GM12878 (cell line): Measurements from ENCODE around the gene JADE1. TPM values are rescaled to one million over a fixed set of nuclear protein-coding genes. Genes with fewer than 3 reads are reported as not detected.

ENCODE experiments used
- CREB1 ChIP-seq: IDR thresholded peaks from 2 replicates; pipeline ENCODE4 v1.6.1; 2012; ENCODE audit warnings: low read depth, mild to moderate bottlenecking, inconsistent platforms
- DPF2 ChIP-seq: fragments of 450-650 bp; IDR thresholded peaks from 2 replicates; pipeline ENCODE4 v1.6.1; 2017; ENCODE audit warnings: mild to moderate bottlenecking
- IKZF2 ChIP-seq, 2 experiments: fragments of 450-650 bp; IDR thresholded peaks; 2 replicates each; pipeline ENCODE4 v1.6.1; 2017; ENCODE audit warnings: mild to moderate bottlenecking in 2 of 2, moderate library complexity in 2 of 2
- KAT2A ChIP-seq: conservative IDR thresholded peaks from 2 replicates; pipeline ENCODE4 v1.6.1; 2011; ENCODE audit warnings: low read depth, low read length; ENCODE audit not compliant: control insufficient read depth
- MEF2A ChIP-seq: IDR thresholded peaks from 2 replicates; pipeline ENCODE4 v1.6.1; 2011; ENCODE audit warnings: low read depth, mild to moderate bottlenecking, low read length, moderate library complexity; ENCODE audit not compliant: insufficient read depth
- MTA2 ChIP-seq: fragments of 450-650 bp; IDR thresholded peaks from 2 replicates; pipeline ENCODE4 v1.6.1; 2016; ENCODE audit warnings: low read depth, mild to moderate bottlenecking, moderate library complexity
- MXI1 ChIP-seq: fragments of 150-350 bp; IDR thresholded peaks from 2 replicates; pipeline ENCODE4 v1.6.1; 2011; ENCODE audit warnings: low read depth, mild to moderate bottlenecking, inconsistent platforms, low read length, improper control_type of control experiment
- NFYA ChIP-seq: IDR thresholded peaks from 2 replicates; pipeline ENCODE4 v1.6.1; 2011; ENCODE audit warnings: low read depth, mild to moderate bottlenecking, low read length, improper control_type of control experiment, borderline replicate concordance
- PML ChIP-seq: IDR thresholded peaks from 2 replicates; pipeline ENCODE4 v1.6.1; 2012; ENCODE audit warnings: low read length, inconsistent platforms
- SIX5 ChIP-seq: IDR thresholded peaks from 2 replicates; pipeline ENCODE4 v1.6.1; 2011; ENCODE audit warnings: mild to moderate bottlenecking, low read depth, low read length, moderate library complexity; ENCODE audit not compliant: severe bottlenecking
- SREBF2 ChIP-seq: IDR thresholded peaks from 2 replicates; pipeline ENCODE4 v1.6.1; 2012; ENCODE audit warnings: mild to moderate bottlenecking, low read length
- ZNF217 ChIP-seq: fragments of 450-650 bp; IDR thresholded peaks from 2 replicates; pipeline ENCODE4 v1.6.1; 2017; ENCODE audit warnings: antibody characterized with exemption, mild to moderate bottlenecking
- polyA plus RNA-seq, 11 experiments: library from polyadenylated mRNA; depleted of rRNA in 4 of 11; unstranded in 6 of 11; stranded (reverse) in 5 of 11; fragments of >200 nt; fragmentation: Nextera tagmentation in 4 of 11; fragmentation: Illumina TruSeq in 1 of 11; extraction: Ambion mirVana in 4 of 11; extraction: Trizol in 1 of 11; gene quantifications; 1 replicate in 1 of 11; 2 replicates in 10 of 11; pipeline versions ENCODE4 v1.2.1 to v1.2.3, GENCODE V29; 2011 to 2016; ENCODE audit warnings: inconsistent platforms in 2 of 11, missing spikeins in 2 of 11, low read depth in 1 of 11
- total RNA-seq, 4 experiments: library from RNA; depleted of rRNA in 3 of 4; stranded (reverse); fragments of >200 nt in 3 of 4; fragmentation: Illumina TruSeq in 1 of 4; extraction: Trizol in 1 of 4; gene quantifications; 2 replicates each; pipeline versions ENCODE4 v1.2.1 to v1.2.3, GENCODE V29; 2013 to 2021
- TF ChIP-seq, protein P1 (sequence below), 3 experiments: IDR thresholded peaks in 2 of 3; conservative IDR thresholded peaks in 1 of 3; 2 replicates each; pipeline ENCODE4 v1.5.1; 2011; ENCODE audit warnings: low read depth in 3 of 3, low read length in 3 of 3, mild to moderate bottlenecking in 3 of 3, control low read depth in 2 of 3, moderate library complexity in 2 of 3, inconsistent platforms in 1 of 3, mixed read lengths in 1 of 3; ENCODE audit not compliant: control insufficient read depth in 2 of 3, insufficient read depth in 1 of 3; ENCODE audit errors: extremely low read depth in 1 of 3
- TF ChIP-seq, protein P2 (sequence below): fragments of 150-350 bp; IDR thresholded peaks from 2 replicates; pipeline ENCODE4 v1.6.1; 2016; ENCODE audit warnings: low read depth, low read length
- TF ChIP-seq, protein P3 (sequence below): fragments of 450-650 bp; IDR thresholded peaks from 2 replicates; pipeline ENCODE4 v1.6.1; 2018; ENCODE audit warnings: borderline replicate concordance, mild to moderate bottlenecking; ENCODE audit not compliant: partially characterized antibody
- TF ChIP-seq, protein P4 (sequence below): fragments of 450-650 bp; IDR thresholded peaks from 2 replicates; pipeline ENCODE4 v1.6.1; 2017; ENCODE audit warnings: mild to moderate bottlenecking, moderate library complexity
- TF ChIP-seq, protein P5 (sequence below): fragments of 450-650 bp; IDR thresholded peaks from 2 replicates; pipeline ENCODE4 v1.6.1; 2016; ENCODE audit warnings: mild to moderate bottlenecking

Gene JADE1
- total and polyA plus RNA-seq, 10 of the 15 experiments (the other 5 are each of a cell fraction or from before 2014, with no cell fraction given), result 5.9 to 27.2 (median 15.8) TPM

DNA sequence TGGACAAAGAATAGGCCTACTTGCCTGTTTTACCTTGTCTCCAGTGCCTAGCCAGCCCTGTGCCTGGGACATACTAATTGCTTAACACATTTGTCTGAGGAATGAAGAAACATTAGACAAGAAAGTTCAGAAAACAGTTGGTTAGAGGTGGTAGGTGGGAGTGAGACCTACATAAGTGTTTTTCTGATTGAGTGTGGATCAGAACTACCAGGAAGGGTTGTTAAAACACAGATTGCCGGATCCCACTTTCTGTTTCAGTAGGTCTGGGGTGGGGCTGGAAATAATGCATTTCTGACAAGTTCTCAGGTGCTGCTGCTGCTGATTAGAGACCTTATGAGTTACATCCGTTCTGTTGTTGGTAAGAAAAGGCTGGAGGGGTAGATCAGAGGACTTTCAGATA lies 5.7 kb upstream of the JADE1 start (continued):
- TF ChIP-seq, protein P1, sequence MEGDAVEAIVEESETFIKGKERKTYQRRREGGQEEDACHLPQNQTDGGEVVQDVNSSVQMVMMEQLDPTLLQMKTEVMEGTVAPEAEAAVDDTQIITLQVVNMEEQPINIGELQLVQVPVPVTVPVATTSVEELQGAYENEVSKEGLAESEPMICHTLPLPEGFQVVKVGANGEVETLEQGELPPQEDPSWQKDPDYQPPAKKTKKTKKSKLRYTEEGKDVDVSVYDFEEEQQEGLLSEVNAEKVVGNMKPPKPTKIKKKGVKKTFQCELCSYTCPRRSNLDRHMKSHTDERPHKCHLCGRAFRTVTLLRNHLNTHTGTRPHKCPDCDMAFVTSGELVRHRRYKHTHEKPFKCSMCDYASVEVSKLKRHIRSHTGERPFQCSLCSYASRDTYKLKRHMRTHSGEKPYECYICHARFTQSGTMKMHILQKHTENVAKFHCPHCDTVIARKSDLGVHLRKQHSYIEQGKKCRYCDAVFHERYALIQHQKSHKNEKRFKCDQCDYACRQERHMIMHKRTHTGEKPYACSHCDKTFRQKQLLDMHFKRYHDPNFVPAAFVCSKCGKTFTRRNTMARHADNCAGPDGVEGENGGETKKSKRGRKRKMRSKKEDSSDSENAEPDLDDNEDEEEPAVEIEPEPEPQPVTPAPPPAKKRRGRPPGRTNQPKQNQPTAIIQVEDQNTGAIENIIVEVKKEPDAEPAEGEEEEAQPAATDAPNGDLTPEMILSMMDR (IDR thresholded peaks at IDR 0.05 in 2 of 3, conservative IDR thresholded peaks at IDR 0.05 in 1 of 3; ENCODE audit: control insufficient read depth in 2 of 3, extremely low read depth in 1 of 3, insufficient read depth in 1 of 3, low read depth in 3 of 3, low read length in 3 of 3), result no peak
- no peak for TF ChIP-seq CREB1
- no peak for TF ChIP-seq ZNF217
- TF ChIP-seq SIX5, result no peak
- TF ChIP-seq, protein P2, sequence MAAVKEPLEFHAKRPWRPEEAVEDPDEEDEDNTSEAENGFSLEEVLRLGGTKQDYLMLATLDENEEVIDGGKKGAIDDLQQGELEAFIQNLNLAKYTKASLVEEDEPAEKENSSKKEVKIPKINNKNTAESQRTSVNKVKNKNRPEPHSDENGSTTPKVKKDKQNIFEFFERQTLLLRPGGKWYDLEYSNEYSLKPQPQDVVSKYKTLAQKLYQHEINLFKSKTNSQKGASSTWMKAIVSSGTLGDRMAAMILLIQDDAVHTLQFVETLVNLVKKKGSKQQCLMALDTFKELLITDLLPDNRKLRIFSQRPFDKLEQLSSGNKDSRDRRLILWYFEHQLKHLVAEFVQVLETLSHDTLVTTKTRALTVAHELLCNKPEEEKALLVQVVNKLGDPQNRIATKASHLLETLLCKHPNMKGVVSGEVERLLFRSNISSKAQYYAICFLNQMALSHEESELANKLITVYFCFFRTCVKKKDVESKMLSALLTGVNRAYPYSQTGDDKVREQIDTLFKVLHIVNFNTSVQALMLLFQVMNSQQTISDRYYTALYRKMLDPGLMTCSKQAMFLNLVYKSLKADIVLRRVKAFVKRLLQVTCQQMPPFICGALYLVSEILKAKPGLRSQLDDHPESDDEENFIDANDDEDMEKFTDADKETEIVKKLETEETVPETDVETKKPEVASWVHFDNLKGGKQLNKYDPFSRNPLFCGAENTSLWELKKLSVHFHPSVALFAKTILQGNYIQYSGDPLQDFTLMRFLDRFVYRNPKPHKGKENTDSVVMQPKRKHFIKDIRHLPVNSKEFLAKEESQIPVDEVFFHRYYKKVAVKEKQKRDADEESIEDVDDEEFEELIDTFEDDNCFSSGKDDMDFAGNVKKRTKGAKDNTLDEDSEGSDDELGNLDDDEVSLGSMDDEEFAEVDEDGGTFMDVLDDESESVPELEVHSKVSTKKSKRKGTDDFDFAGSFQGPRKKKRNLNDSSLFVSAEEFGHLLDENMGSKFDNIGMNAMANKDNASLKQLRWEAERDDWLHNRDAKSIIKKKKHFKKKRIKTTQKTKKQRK, result no peak
- TF ChIP-seq, protein P3, sequence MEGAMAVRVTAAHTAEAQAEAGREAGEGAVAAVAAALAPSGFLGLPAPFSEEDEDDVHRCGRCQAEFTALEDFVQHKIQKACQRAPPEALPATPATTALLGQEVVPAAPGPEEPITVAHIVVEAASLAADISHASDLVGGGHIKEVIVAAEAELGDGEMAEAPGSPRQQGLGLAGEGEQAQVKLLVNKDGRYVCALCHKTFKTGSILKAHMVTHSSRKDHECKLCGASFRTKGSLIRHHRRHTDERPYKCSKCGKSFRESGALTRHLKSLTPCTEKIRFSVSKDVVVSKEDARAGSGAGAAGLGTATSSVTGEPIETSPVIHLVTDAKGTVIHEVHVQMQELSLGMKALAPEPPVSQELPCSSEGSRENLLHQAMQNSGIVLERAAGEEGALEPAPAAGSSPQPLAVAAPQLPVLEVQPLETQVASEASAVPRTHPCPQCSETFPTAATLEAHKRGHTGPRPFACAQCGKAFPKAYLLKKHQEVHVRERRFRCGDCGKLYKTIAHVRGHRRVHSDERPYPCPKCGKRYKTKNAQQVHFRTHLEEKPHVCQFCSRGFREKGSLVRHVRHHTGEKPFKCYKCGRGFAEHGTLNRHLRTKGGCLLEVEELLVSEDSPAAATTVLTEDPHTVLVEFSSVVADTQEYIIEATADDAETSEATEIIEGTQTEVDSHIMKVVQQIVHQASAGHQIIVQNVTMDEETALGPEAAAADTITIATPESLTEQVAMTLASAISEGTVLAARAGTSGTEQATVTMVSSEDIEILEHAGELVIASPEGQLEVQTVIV, result no peak
- no peak for TF ChIP-seq NFYA
- TF ChIP-seq, protein P4, sequence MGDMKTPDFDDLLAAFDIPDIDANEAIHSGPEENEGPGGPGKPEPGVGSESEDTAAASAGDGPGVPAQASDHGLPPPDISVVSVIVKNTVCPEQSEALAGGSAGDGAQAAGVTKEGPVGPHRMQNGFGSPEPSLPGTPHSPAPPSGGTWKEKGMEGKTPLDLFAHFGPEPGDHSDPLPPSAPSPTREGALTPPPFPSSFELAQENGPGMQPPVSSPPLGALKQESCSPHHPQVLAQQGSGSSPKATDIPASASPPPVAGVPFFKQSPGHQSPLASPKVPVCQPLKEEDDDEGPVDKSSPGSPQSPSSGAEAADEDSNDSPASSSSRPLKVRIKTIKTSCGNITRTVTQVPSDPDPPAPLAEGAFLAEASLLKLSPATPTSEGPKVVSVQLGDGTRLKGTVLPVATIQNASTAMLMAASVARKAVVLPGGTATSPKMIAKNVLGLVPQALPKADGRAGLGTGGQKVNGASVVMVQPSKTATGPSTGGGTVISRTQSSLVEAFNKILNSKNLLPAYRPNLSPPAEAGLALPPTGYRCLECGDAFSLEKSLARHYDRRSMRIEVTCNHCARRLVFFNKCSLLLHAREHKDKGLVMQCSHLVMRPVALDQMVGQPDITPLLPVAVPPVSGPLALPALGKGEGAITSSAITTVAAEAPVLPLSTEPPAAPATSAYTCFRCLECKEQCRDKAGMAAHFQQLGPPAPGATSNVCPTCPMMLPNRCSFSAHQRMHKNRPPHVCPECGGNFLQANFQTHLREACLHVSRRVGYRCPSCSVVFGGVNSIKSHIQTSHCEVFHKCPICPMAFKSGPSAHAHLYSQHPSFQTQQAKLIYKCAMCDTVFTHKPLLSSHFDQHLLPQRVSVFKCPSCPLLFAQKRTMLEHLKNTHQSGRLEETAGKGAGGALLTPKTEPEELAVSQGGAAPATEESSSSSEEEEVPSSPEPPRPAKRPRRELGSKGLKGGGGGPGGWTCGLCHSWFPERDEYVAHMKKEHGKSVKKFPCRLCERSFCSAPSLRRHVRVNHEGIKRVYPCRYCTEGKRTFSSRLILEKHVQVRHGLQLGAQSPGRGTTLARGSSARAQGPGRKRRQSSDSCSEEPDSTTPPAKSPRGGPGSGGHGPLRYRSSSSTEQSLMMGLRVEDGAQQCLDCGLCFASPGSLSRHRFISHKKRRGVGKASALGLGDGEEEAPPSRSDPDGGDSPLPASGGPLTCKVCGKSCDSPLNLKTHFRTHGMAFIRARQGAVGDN, result 0 out of 2 replicates have a peak, but pooled peaks have one; percentile 20
- TF ChIP-seq MEF2A, result no peak
- TF ChIP-seq PML, result no peak
- peak; percentile 53 for TF ChIP-seq MTA2
- TF ChIP-seq MXI1, result no peak
- TF ChIP-seq DPF2, result no peak
- no peak for TF ChIP-seq SREBF2
- no peak for TF ChIP-seq KAT2A
- TF ChIP-seq, protein P5, sequence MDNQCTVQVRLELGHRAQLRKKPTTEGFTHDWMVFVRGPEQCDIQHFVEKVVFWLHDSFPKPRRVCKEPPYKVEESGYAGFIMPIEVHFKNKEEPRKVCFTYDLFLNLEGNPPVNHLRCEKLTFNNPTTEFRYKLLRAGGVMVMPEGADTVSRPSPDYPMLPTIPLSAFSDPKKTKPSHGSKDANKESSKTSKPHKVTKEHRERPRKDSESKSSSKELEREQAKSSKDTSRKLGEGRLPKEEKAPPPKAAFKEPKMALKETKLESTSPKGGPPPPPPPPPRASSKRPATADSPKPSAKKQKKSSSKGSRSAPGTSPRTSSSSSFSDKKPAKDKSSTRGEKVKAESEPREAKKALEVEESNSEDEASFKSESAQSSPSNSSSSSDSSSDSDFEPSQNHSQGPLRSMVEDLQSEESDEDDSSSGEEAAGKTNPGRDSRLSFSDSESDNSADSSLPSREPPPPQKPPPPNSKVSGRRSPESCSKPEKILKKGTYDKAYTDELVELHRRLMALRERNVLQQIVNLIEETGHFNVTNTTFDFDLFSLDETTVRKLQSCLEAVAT, result 0 out of 2 replicates have a peak, but pooled peaks have one; percentile 27
- peak in 1 of 2 experiments; percentile 65; a peak in 2 of 4 replicates for TF ChIP-seq IKZF2 (IDR thresholded peaks at IDR 0.05)
